Anterior cingulate cortex (tissue), 58 donors: ENCODE measurements around the gene DOCK8.
"Not testable (repeated sequence)": the region's sequence is repeated elsewhere in the genome, so short reads cannot be mapped to it uniquely, and the experiment has no call there.

Experiments
- DNase-seq, 58 donors: peaks; one replicate each; lab custom pipeline; 2025; lab: John Stamatoyannopoulos, UW

DOCK8 gene

DNA sequence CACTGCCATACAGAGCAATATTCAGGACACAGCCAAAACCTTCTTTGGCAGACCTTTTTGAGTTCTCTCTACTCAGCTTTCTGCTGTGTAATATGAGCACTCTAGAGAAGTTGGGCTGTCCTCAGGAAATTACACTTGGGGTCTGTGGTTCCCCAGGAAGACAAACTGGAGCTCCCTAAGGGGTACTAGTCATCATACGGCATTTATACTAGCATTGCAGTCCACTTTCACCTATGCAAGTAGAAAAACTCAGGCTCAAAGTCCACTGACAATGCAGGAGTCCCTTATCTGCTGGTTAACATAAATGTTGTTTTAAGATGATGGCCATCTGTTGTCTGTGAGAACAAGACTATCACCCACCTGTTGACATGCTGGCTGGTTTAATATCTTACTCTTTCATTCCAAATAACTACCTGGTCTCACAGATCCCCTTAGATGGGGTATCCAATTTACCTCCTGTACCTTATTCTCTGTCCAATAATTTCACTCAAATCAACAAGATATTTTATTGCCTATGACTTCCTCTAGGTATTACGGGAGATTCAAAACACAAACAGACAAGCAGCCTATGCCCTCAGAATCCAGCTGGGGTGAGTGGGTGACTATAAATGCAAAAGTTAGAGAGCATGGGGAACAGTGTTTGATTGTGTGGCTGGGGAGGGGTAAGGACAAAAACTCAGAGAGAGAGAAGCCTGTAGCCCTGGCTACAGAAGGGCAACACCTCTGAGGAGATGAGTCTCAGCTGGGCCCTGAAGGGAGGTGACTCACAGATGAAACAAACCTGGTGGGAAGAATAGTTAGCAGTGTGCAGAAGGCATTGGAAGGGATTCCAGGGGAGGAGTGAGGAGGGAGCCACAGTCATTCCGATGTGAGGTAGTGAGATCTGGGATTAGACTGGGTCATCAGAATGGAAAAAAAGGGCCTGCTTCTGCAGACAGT lies 10.2 kb downstream of the DOCK8 start:
- no peak for DNase-seq

DNA sequence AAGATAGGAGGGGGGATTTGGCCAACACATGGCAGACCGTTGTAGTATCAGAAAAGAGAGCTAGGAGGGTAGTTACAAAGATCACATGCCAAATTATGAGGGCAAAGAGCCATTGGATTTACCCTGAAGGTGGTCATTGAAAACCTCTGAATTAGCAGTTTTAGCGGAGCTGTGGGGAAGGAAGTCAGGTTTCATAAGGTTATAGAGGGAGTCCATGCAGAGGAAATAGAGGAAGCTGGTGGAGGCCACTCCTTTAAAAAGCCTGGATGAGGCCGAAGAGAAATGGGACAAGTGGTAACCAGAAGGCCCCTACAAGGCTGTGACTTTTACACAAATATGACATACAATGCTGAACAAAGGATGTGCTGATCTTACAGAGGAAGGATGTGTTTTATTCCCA lies 13.2 kb downstream of the DOCK8 start:
- DNase-seq = no peak

DNA sequence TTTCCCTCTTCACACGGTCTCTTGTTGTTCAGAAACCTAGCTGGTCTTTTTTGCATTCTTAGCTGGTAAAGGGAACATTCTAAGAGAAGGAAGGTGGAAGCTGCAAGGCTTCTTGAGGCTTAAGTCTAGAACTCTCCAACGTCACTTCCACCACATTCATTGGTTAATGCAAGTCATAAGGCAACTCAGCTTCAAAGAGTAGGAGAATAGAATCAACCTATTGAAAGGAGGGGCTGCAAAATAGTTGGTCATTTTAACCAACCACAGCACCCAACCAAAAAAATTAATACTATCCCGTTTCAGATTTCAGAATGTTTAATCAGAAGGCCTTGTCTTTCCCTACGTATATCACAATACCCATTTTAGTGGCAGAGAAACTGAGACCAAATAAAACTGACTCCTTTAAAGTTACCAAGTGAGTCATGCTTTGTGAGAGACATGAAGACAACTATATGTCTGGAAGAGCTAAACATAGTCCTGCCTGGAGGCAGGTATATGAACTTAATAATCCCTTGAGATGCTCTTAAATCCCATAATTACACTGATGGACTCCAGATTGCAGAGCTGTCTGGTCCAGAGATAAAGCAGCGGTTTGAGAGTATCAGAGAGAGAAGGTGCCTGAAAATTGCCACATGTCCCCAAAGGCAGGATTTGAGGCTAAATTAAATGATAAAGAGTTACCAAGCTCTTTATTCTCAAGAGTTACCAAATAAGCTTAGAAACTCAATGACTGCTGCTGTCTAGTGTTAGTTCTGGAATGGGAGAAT lies 14.4 kb downstream of the DOCK8 start:
- no peak for DNase-seq

DNA sequence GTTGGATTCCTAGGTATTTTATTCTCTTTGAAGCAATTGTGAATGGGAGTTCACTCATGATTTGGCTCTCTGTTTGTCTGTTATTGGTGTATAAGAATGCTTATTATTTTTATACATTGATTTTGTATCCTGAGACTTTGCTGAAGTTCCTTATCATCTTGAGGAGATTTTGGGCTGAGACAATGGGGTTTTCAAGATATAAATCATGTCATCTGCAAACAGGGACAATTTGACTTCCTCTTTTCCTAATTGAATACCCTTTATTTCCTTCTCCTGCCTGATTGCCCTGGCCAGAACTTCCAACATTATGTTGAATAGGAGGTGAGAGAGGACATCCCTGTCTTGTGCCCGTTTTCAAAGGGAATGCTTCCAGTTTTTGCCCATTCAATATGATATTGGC lies 17.0 kb downstream of the DOCK8 start:
- DNase-seq = not testable (repeated sequence)

DNA sequence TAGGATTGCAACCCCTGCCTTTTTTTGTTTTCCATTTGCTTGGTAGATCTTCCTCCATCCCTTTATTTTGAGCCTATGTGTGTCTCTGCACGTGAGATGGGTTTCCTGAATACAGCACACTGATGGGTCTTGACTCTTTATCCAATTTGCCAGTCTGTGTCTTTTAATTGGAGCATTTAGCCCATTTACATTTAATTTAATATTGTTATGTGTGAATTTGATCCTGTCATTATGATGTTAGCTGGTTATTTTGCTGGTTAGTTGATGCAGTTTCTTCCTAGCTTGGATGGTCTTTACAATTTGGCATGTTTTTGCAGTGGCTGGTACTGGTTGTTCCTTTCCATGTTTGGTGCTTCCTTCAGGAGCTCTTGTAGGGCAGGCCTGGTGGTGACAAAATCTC lies 19.0 kb downstream of the DOCK8 start:
- DNase-seq = not testable (repeated sequence)

DNA sequence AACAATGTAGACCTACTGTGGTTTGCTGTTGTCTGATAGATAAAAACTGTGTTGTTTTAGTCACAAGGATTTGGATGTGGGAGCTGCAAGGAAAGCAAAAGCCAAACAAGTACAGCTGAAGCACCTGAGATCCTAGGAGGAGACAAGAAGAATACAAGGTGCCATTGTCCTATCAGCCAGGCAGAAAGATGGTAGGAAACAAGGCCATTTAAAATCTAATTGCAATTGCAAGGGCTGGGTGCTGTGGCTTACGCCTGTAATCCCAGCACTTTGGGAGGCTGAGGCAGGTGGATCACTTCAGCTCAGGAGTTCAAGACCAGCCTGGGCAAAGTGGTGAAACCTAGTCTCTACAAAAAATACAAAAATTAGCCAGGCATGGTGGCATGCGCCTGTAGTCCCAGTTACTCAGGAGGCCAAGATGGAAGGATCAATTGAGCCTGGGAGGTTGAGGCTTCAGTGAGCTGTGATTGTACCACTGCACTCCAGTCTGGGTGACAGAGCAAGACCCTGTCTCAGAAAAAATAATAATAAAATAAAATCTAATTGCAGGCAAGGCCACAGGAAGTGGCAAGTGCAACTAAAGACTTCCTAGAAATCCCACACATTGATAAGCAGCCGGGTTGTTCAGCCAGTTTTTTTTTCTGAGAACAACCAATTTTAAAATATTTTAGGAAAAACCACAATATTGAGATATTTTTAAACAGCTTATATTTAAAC lies 22.6 kb downstream of the DOCK8 start:
- DNase-seq = no peak

DNA sequence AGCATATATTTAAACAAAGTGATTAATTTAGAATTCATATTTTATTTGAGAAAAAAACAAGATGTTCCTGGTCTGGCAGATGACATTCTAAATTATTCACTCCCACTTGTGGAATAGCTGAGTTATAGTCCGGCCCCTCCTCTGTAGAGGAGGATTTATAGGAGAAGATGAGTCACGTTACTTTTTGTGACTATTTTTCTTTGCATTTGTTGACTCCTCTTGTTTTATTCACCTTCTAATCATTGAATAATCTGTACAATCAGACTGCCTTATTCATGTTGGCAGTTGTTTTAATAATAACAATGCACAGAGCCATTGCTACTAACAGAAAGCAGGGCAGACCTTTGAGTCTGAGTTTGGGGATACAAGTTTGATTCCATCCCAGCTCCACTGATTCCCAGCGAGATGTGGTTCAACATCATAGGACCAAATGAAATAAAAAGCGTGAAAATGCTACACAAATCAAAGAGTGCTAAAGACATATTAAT lies 23.2 kb downstream of the DOCK8 start:
- no peak for DNase-seq

DNA sequence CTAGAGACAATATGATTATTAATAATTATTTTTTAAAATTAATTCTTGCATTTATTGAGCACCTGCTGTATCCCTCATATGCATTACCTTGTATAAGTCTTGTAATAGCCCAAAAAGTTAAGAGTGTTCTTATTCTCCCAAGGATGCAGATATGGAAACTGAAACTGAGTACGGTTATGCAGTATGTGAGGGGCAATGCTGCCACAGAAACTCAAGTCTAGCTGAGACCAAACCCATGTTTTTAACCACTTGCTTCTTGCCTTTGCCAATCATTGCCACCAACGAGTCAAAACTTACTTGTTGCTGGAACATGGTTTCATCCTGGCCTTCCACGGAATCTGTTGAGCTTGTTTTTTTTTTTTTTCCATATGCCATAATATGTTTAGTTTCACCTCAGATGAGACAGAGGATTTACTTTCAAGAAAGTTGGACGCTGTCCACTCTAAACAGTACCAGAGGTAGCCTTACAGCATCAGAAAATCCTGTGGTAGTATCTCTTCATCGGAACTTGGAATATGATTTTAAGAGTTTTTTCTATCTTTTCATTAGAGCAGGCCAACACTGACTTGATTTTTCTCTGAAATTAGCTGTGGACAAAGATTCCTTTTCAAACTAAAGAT lies 27.9 kb downstream of the DOCK8 start:
- no peak for DNase-seq

DNA sequence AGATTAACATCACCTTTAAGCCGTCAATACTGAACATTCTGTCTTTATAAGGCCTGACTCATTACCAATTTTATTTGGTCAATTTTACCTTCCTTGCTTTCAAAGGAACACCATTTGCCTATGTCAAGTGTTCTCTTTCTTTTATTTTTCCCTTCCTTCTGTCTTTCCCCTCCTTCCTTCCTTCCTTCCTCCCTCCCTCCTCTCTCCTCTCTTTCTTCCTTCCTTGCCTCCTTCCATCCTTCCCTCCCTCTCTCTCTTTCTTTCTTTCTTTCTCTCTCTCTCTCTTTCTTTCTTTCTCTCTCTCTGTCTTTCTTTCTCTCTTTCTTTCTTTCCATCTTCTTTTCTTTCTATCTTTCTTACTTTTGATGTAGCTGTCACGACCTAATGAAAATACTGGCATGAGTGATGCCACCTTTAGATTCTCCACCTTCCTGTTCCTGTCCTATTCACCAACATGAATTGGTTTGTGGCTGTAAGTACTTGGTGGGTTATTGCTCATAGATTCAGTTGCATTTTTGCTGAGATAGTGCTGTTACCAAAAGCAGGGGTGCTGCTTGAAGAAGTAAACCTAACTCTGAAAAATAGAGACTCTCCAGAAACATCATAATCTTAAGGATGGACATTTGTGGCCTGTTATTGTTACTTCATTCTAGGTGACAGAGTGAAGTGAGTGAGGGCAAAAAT lies 33.8 kb downstream of the DOCK8 start:
- no peak for DNase-seq

DNA sequence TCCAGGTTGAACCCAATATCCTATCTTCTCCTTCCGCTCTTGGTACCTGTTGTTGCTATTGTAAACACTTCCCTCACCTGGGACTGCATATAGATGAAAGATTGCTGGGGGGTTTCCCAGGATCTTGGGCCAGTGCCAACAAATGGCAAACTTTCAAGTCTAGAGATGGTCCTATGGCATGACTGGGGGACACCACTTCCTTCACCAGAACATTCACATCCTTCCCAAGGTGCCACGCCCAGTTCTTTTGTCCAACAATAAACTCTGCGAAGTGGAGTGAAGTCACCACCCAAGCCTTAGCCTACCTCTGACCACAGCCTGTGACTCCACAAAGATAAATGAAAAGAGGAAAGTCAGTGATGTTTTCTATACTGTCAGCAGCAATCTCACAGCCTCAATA lies 34.4 kb downstream of the DOCK8 start:
- no peak for DNase-seq

DNA sequence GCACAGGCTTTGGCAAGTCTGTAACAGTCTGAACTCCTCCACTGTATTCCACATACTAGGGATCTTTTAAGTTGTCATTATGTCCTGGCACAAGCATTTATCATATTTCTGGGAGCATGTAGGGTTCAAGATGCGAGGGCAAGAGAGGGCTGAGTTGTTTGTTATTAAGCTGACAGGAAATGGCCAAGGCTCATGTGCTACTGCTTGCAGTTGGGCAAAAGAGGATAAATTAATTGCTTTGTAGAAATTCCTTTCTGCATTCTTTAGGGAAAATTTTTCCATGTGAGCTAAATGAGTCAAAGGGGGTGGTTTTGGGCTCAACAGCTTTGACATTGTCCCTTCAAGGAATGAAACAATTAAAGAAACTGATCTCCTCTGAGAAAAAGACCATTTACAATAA lies 35.4 kb downstream of the DOCK8 start:
- no peak for DNase-seq

DNA sequence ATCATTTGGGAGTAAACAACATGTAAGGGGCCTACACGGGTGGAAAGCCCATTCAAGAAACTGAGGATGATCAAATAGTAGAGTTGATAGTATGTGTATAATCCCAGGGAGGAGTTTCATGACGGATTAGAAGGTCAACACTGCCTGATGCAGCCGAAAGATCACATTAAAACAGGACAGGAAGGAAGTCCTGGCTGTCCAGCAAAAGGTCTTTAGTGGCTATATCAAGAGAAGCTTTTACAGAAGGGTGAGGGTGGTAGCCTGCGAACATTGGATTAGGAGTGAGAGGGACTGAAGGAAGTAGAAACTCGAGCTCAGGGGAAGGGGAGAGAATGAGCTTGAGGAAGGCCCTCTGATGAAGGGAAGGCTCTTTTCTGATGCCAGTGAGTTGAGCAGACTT lies 36.0 kb downstream of the DOCK8 start:
- DNase-seq = no peak

DNA sequence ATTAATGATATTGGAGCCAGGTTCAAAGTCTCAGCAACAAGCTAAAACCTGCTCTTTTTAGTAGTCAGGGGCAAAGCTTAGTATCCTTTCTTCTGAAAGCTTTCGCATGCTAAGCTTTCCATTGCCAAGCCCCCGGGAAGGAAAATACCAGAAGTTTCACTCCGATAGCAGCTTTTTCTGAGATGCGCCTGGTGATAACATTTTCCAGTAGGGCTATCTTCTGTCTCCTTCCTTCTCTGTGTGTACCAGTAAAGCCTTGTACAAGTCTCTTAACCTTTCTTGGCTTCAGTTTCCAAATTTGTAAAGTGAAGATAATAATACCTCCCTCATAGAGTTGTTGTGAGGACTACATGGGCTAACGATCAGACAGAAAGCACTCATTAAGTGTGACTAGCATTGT lies 36.7 kb downstream of the DOCK8 start:
- no peak for DNase-seq

DNA sequence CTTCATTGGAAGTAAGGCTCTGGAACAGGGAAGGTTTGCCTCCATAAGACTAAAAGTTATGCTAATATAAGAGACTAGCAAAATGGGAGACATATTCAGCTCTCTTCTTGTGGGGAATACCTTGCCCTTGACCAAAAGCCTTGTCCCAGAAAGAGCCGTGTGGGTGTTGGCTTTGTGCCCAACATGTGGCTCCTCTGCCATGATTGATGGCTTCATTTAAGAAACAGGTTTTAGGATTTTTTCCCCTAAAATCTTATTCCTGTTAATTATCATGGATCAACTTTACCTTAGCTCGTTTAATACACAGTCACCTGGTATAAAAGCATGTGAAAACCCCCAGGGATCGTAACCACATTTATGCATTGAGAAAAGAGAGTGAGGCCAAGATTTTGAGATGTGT lies 38.9 kb downstream of the DOCK8 start:
- DNase-seq = no peak

DNA sequence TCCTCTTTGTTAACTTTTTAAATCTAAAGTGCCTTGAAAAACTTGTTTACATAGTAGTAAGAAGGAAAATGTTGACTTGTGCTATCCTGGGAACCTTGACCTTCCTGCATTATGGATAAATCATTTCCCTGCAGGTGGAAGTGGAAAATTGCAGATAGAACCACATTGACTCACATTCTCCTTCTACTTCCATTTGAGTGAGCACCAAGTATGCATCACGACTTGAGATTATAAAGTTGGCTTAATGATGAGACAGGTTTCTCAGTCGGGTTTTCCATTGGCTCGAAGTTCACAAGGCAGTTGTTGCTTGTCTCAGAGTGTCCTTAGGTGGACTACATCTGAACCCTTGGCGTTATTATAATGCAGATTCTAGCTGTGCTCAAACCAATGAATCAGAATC lies 39.9 kb downstream of the DOCK8 start:
- no peak for DNase-seq

DNA sequence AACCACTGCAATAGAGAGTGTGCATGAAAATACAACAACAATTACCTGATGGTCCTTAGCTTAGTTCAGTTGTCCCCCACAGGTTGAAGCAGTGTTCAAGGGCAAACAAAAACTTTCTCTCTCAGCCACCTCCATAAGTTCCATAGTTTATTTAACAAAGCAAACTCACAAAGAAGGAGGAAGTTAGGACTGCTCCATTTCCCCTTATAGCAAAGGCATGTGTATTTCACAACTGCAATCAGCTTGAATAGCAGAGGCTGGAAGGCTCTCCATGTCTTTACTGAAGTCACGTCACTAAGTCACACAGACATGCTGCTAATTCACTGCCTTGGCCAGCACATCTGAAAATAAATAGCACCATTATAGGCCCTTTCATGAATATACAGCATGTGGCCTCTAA lies 43.3 kb downstream of the DOCK8 start:
- DNase-seq = peak in 1 of 58 donors; percentile 2

DNA sequence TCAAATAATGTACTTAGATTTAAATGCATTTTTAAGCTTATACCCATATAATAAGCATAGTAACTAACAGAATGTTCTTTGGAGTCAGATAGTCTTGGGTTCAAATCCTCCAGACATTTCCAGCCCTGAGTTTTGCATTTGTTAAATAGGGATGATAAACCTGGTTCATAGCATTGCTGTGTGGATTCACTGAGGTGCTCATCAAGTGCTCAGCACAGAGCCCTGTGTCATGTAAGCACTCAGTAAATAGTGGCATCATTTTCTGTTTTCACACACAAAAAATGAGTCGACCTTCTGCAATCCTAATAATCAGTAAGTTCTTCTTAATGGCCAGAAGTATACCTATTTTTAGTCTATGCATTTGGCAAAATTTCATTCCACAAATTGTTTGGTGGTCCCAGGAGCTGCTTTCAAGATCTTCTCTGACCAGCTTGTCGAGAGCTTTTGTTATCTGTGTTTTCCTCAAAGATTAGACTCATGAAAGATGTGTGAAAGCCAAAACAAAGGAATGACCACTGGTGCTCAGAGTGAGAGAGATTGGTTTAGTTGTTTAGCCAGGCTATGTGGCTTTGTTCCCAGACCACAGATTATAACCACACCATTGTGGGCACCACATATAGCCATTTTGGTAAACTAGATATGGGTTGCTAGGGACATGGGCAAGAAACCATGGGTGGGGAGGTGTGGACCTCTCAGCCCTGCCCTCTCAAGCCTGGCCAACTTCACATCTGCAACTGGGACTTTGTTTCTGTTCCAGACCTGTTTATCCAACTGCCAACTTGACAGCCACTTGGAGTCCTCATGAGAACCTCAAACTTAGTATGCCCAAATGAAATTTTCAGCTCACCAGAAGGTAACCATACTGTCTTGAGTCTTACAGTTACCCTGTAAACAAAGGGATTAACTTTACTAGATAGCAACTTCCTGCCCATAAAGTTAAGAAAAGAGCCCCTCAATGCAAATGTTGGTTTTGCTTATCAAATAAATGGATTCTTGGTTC lies 45.0 kb downstream of the DOCK8 start:
- no peak for DNase-seq

DNA sequence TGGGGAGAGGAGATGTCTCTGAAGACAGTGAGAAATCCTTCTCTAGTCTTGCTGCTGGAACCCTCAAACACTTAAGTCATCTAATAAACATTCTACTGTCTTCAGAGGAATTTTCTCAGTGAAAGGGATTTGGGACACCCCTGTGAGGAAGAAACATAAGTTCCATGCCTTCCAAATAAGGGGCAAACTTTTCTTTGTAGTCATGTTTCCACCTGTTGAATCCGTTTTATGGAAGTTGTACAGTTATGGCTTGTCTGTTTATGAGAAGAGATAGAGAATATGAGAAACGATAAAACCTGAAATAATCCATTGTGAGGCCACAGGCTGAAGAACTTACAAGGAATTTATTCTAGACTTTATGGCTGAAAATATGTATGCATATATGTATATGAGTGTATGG lies 49.6 kb downstream of the DOCK8 start:
- DNase-seq = no peak
